ENCODE measurements around the gene CSTB.

Gene CSTB

DNA sequence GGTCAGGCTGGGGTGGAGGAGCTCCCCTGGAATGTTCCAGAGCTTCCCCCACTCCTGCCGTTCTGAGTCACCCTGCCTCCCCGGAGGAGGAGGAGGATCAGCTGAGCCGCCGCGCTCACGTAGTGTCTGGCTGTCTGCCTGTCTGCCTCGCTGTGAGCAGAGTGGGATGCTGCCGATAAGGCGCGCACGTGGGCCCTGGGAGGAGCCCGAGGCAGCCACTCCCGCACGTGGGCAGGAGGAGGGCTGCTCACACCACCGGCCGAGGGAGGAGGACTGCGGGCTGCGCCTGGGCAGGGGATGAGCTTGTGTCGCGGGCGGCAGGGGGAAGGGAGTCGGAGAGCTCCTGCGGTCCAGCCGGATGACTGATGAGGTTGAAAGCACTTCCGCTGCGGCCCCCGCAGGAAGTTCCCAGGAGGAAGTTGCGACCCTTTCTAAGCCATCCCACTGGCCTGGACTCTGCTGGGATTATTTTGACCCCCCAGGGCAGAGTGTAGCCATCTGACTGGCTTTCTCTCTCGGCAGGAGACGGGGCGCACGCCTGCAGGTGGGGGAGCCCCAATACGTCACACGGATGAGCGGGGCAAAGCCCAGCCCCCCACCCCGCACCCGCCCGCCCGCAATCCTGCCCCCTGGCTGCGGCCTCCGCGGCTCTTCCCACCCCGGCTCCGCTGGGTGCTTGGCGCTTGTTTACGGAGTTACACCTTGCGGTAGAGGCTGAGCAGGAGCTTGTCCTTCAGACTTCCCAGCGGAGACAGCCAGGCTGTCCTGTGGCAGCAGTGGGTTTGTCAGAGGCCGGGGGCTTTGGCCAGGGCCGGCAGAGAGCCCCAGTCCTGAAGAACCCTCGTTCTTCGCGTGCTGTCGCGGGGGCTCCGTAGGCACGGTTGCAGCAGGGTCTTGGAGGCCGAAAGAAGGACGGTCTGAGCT lies 47.4 kb downstream of the CSTB start:
- no peak for DNase-seq (ENCODE audit: low spot score)

DNA sequence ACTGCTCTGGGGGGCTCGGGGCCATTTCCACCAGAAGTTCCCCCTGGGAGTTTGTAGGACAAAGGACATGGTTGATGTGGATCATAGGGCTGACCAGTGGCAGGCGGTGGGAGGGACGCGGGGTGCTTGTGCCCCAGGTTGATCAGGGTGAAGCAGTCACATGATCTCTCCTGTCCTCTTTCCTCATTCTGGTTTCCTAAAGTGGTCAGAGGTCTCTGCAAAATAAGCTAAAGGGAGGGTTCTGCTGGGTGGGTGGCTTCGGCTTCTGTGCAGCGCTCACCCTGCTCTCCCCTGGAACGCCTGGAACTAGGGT lies 48.0 kb downstream of the CSTB start:
- DNase-seq (ENCODE audit: low spot score): no peak

DNA sequence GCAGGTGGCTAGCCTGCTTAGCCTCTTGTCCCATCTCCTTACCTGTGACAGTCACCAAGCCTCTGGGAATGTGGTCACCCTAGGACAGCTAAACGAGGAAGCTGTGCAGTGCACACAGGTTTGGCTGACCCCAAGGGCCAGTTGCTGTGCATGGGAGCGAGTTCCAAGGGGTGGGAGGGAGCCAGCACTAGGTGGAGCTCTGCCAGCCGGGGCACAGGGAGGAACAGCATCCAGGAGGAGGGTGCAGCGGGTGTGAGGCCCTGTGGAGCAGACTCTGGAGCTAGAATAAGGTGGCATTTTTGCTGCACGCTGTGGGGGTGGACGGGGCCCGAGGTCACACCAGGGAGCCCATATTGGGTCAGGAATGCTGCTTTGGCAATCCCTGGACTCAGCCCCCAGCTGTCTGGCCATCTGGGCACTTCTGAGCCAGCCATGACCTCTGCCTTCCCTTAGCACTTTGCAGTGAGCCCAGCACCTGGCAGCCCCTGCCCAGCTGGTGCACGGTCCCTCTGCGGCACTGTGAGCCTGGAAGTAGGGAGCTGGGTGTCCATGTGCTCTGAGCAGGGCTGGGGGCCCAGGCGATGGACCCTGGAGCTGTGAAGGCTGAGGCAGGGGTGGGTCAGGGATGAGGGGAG lies 48.5 kb downstream of the CSTB start:
- no peak for DNase-seq (ENCODE audit: low spot score)

DNA sequence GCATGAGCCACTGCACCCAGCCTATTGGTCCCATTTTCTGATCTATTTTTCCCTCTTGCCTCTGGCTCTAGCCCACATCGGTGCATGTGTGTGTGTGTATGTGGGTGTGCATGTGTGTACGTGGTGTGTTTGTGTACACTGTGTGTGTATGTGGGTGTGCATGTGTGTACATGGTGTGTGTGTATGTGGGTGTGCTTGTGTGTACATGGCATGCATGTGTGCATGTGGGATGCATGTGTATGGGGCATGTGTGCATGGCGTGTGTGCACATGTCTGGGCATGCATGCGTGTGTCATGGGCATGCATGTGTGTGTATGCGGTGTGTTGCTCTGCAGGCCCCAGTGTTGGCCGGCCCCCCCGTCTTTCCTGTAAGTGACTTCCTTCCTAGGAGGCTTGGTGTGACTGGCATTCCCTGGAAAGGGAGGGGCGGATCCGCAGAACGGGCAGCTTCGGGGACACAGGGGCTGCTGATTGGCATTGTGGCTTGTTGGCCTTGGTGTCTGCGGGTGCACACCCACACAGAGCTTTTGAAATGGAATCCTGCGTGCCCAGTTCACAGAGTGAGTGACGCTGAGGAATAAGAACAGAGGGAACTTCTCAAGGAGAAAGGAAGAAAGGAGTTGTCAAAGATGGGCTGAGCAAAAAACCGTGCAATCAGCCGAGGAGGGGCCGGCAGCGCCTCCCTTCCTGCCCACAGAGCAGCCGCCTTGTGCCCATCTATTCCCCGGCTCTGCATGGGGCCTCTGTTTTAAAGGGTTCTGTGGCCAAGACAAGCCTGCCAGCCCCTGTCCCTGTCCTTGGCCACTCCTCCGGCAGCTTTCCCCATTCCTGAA lies 49.2 kb downstream of the CSTB start:
- no peak for DNase-seq (ENCODE audit: low spot score)
